ENCODE data around the gene FOXN3.

GRCh38 chr14:89137526-89138163 is 279.4 kb downstream of the FOXN3 start:
- no peak for TF ChIP-seq EZH2 (IDR thresholded peaks at IDR 0.05; ENCODE audit: low read length)
- no peak for TF ChIP-seq CTCF (optimal IDR thresholded peaks at IDR 0.05 in 1 of 3, IDR thresholded peaks at IDR 0.05 in 1 of 3, conservative IDR thresholded peaks at IDR 0.05 in 1 of 3; ENCODE audit: extremely low read depth in 1 of 3, insufficient read depth in 2 of 3, low read length in 3 of 3)
